HepG2 (cell line): Measurements from ENCODE around the gene DALRD3. TPM values are rescaled to one million over a fixed set of nuclear protein-coding genes. Genes with fewer than 3 reads are reported as not detected.
A peak's percentile ranks its signal among the peaks of the same experiment; 100 is the strongest.

ENCODE experiments used
- EZH2 ChIP-seq: conservative IDR thresholded peaks from 2 replicates; pipeline ENCODE4 v1.6.1; 2012; ENCODE audit warnings: mild to moderate bottlenecking, low read depth, low read length, moderate library complexity
- JUN ChIP-seq: sonication (generic); formaldehyde crosslinking; IDR thresholded peaks from 2 replicates; pipeline ENCODE4 v1.4.0; 2020; ENCODE audit warnings: mild to moderate bottlenecking, missing genetic modification reagents
- MTF1 ChIP-seq: sonication (generic); formaldehyde crosslinking; IDR thresholded peaks from 2 replicates; pipeline ENCODE4 v1.5.0; 2020; ENCODE audit warnings: missing genetic modification reagents
- NFYC ChIP-seq: IDR thresholded peaks from 2 replicates; pipeline ENCODE4 v1.6.1; 2016; ENCODE audit warnings: missing genetic modification reagents, missing compliant biosample characterization
- PHF21A ChIP-seq: sonication (generic); formaldehyde crosslinking; IDR thresholded peaks from 2 replicates; pipeline ENCODE4 v1.5.0; 2020; ENCODE audit warnings: mild to moderate bottlenecking, missing genetic modification reagents
- PHF8 ChIP-seq: sonication (generic); formaldehyde crosslinking; IDR thresholded peaks from 2 replicates; pipeline ENCODE4 v1.5.0; 2020; ENCODE audit warnings: missing genetic modification reagents
- REPIN1 ChIP-seq: sonication (generic); formaldehyde crosslinking; IDR thresholded peaks from 2 replicates; pipeline ENCODE4 v1.8.0; 2022; ENCODE audit warnings: missing genetic modification reagents, low read depth, mild to moderate bottlenecking, borderline replicate concordance
- RFX1 ChIP-seq: fragments of 450-650 bp; IDR thresholded peaks from 2 replicates; pipeline ENCODE4 v1.6.1; 2017
- SMYD3 ChIP-seq: sonication (generic); formaldehyde crosslinking; IDR thresholded peaks from 2 replicates; pipeline ENCODE4 v1.8.1; 2023; ENCODE audit warnings: mild to moderate bottlenecking, missing genetic modification reagents
- ZFP82 ChIP-seq: sonication (generic); formaldehyde crosslinking; IDR thresholded peaks from 2 replicates; pipeline ENCODE4 v1.5.1; 2020; ENCODE audit warnings: mild to moderate bottlenecking, missing genetic modification reagents, borderline replicate concordance
- ZNF367 ChIP-seq: sonication (generic); formaldehyde crosslinking; IDR thresholded peaks from 2 replicates; pipeline ENCODE4 v1.4.0; 2020; ENCODE audit warnings: missing genetic modification reagents, borderline replicate concordance
- ZNF724P ChIP-seq: sonication (generic); formaldehyde crosslinking; IDR thresholded peaks from 2 replicates; pipeline ENCODE4 v1.8.0; 2022; ENCODE audit warnings: missing genetic modification reagents, borderline replicate concordance
- ZNF749 ChIP-seq: sonication (generic); formaldehyde crosslinking; IDR thresholded peaks from 2 replicates; pipeline ENCODE4 v1.8.0; 2022; ENCODE audit warnings: mild to moderate bottlenecking, missing genetic modification reagents, moderate library complexity, borderline replicate concordance
- ZNF788 ChIP-seq: sonication (generic); formaldehyde crosslinking; IDR thresholded peaks from 2 replicates; pipeline ENCODE4 v1.5.0; 2020; ENCODE audit warnings: mild to moderate bottlenecking, missing genetic modification reagents, borderline replicate concordance
- polyA plus RNA-seq, 8 experiments: library from polyadenylated mRNA; depleted of rRNA in 3 of 8; stranded (reverse) in 7 of 8; unstranded in 1 of 8; fragments of >200 nt; fragmentation: Illumina TruSeq in 4 of 8; extraction: Trizol in 4 of 8; gene quantifications; 2 replicates each; pipeline versions ENCODE4 v1.2.1 to v1.2.3, GENCODE V29; 2011 to 2016; ENCODE audit warnings: low read depth in 4 of 8, missing spikeins in 1 of 8, mixed read lengths in 1 of 8; ENCODE audit not compliant: insufficient read depth in 1 of 8
- total RNA-seq, 5 experiments: library from RNA; depleted of rRNA; stranded (reverse); fragments of >200 nt; fragmentation: Illumina TruSeq; extraction: Trizol; gene quantifications; 2 replicates each; pipeline ENCODE4 v1.2.3, GENCODE V29; 2016; ENCODE audit warnings: low read depth in 1 of 5
- TF ChIP-seq, protein P1 (sequence below): sonication (generic); formaldehyde crosslinking; IDR thresholded peaks from 2 replicates; pipeline ENCODE4 v1.4.0; 2020; ENCODE audit warnings: low read depth, missing genetic modification reagents
- TF ChIP-seq, protein P2 (sequence below): sonication (generic); formaldehyde crosslinking; IDR thresholded peaks from 2 replicates; pipeline ENCODE4 v1.4.0; 2020; ENCODE audit warnings: missing genetic modification reagents
- TF ChIP-seq, protein P3 (sequence below): sonication (generic); formaldehyde crosslinking; IDR thresholded peaks from 2 replicates; pipeline ENCODE4 v1.8.1; 2023; ENCODE audit warnings: mild to moderate bottlenecking, inconsistent platforms, moderate library complexity, missing genetic modification reagents, borderline replicate concordance
- TF ChIP-seq, protein P4 (sequence below): sonication (generic); formaldehyde crosslinking; conservative IDR thresholded peaks from 2 replicates; pipeline ENCODE4 v1.4.0; 2020; ENCODE audit warnings: mild to moderate bottlenecking, missing genetic modification reagents, moderate library complexity

DALRD3 gene
- total and polyA plus RNA-seq, 2 of the 13 experiments (the other 11 are each of a cell fraction or from before 2014, with no cell fraction given): 19.9 to 36.5 TPM

DNA sequence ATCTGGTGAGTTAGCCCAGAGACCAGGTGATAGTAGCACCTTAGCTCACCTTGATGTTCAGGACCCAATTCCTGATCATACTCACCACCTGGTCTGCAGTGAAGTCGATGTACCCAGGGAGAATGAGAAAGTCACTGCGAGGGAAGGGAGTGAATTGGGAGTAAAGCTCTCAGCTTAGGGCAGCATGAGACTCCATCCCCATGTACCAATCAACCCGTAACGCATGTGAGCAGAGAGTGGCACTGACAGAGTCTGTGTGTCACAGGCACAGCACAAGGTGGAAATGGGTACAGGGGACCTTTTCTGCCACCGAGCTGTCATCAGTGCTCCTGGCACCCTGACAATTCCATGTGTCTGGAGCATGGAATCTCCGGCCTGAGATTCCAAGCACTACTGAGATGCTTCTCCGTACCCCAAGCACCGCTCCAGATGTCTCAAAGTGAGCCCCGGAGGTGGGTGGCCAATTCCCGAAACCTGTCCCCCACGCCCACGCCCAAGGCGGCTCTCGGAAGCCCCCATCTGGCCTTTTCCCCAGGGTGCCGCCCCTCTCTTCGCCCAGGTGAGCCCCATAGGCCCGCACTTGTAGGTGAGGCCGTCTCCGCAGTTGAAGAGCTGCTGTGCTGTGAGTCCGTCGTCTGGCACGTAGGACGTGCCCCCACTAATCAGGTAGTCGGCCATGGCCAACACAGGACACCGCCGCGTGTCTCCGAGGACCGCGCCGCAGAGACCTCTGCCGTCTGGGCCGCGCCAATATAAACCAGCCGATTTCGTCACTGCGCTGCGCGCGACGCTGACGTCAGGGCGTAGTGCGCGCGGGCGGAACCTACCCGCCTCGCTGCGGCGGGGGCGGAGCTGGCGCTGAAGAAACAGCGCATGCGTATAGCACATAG is 10.5 kb upstream of the DALRD3 start, which contains the start of gene IMPDH2 (continued):
- TF ChIP-seq, protein P1, sequence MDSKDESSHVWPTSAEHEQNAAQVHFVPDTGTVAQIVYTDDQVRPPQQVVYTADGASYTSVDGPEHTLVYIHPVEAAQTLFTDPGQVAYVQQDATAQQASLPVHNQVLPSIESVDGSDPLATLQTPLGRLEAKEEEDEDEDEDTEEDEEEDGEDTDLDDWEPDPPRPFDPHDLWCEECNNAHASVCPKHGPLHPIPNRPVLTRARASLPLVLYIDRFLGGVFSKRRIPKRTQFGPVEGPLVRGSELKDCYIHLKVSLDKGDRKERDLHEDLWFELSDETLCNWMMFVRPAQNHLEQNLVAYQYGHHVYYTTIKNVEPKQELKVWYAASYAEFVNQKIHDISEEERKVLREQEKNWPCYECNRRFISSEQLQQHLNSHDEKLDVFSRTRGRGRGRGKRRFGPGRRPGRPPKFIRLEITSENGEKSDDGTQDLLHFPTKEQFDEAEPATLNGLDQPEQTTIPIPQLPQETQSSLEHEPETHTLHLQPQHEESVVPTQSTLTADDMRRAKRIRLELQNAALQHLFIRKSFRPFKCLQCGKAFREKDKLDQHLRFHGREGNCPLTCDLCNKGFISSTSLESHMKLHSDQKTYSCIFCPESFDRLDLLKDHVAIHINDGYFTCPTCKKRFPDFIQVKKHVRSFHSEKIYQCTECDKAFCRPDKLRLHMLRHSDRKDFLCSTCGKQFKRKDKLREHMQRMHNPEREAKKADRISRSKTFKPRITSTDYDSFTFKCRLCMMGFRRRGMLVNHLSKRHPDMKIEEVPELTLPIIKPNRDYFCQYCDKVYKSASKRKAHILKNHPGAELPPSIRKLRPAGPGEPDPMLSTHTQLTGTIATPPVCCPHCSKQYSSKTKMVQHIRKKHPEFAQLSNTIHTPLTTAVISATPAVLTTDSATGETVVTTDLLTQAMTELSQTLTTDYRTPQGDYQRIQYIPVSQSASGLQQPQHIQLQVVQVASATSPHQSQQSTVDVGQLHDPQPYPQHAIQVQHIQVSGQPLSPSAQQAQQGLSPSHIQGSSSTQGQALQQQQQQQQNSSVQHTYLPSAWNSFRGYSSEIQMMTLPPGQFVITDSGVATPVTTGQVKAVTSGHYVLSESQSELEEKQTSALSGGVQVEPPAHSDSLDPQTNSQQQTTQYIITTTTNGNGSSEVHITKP: peak; percentile 58; the same call in 1 of the 2 replicates
- no peak for TF ChIP-seq EZH2
- peak; percentile 41; the same call in 1 of the 2 replicates for TF ChIP-seq ZNF749
- TF ChIP-seq, protein P2, sequence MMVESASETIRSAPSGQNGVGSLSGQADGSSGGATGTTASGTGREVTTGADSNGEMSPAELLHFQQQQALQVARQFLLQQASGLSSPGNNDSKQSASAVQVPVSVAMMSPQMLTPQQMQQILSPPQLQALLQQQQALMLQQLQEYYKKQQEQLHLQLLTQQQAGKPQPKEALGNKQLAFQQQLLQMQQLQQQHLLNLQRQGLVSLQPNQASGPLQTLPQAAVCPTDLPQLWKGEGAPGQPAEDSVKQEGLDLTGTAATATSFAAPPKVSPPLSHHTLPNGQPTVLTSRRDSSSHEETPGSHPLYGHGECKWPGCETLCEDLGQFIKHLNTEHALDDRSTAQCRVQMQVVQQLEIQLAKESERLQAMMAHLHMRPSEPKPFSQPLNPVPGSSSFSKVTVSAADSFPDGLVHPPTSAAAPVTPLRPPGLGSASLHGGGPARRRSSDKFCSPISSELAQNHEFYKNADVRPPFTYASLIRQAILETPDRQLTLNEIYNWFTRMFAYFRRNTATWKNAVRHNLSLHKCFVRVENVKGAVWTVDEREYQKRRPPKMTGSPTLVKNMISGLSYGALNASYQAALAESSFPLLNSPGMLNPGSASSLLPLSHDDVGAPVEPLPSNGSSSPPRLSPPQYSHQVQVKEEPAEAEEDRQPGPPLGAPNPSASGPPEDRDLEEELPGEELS (CRISPR knock-in tag): peak; percentile 57
- no peak; the same call in 1 of the 2 replicates for TF ChIP-seq PHF21A (CRISPR knock-in tag)
- TF ChIP-seq ZNF724P (CRISPR knock-in tag): peak; percentile 93; the same call in 1 of the 2 replicates
- TF ChIP-seq, protein P3, sequence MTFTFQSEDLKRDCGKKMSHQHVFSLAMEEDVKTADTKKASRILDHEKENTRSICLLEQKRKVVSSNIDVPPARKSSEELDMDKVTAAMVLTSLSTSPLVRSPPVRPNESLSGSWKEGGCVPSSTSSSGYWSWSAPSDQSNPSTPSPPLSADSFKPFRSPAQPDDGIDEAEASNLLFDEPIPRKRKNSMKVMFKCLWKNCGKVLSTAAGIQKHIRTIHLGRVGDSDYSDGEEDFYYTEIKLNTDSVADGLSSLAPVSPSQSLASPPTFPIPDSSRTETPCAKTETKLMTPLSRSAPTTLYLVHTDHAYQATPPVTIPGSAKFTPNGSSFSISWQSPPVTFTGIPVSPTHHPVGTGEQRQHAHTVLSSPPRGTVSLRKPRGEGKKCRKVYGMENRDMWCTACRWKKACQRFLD (CRISPR knock-in tag): peak; percentile 89
- peak; percentile 91; the same call in 1 of the 2 replicates for TF ChIP-seq ZFP82 (CRISPR knock-in tag)
- peak; percentile 91 for TF ChIP-seq PHF8
- peak; percentile 64; the same call in 1 of the 2 replicates for TF ChIP-seq JUN (CRISPR knock-in tag)
- TF ChIP-seq MTF1 (CRISPR knock-in tag): peak; percentile 84
- peak; percentile 83; the same call in 1 of the 2 replicates for TF ChIP-seq ZNF367 (CRISPR knock-in tag)
- TF ChIP-seq REPIN1 (CRISPR knock-in tag): peak; percentile 93
- TF ChIP-seq, protein P4, sequence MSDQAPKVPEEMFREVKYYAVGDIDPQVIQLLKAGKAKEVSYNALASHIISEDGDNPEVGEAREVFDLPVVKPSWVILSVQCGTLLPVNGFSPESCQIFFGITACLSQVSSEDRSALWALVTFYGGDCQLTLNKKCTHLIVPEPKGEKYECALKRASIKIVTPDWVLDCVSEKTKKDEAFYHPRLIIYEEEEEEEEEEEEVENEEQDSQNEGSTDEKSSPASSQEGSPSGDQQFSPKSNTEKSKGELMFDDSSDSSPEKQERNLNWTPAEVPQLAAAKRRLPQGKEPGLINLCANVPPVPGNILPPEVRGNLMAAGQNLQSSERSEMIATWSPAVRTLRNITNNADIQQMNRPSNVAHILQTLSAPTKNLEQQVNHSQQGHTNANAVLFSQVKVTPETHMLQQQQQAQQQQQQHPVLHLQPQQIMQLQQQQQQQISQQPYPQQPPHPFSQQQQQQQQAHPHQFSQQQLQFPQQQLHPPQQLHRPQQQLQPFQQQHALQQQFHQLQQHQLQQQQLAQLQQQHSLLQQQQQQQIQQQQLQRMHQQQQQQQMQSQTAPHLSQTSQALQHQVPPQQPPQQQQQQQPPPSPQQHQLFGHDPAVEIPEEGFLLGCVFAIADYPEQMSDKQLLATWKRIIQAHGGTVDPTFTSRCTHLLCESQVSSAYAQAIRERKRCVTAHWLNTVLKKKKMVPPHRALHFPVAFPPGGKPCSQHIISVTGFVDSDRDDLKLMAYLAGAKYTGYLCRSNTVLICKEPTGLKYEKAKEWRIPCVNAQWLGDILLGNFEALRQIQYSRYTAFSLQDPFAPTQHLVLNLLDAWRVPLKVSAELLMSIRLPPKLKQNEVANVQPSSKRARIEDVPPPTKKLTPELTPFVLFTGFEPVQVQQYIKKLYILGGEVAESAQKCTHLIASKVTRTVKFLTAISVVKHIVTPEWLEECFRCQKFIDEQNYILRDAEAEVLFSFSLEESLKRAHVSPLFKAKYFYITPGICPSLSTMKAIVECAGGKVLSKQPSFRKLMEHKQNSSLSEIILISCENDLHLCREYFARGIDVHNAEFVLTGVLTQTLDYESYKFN (CRISPR knock-in tag): no peak; the same call in 1 of the 2 replicates
- peak; percentile 64 for TF ChIP-seq NFYC
- TF ChIP-seq ZNF788 (CRISPR knock-in tag): peak; percentile 85; the same call in 1 of the 2 replicates
- no peak; the same call in 1 of the 2 replicates for TF ChIP-seq SMYD3 (CRISPR knock-in tag)
- no peak for TF ChIP-seq RFX1
